Epithelial cell of alveolus of lung (primary cell): ENCODE data around the gene MYO3A. TPM values are rescaled to one million over a fixed set of nuclear protein-coding genes. Genes with fewer than 3 reads are reported as not detected.

Experiments used
- total RNA-seq: library from RNA; depleted of rRNA; stranded (reverse); fragments of >200 nt; gene quantifications from 2 replicates; pipeline ENCODE4 v1.2.1, GENCODE V29; 2015

MYO3A gene, protein sequence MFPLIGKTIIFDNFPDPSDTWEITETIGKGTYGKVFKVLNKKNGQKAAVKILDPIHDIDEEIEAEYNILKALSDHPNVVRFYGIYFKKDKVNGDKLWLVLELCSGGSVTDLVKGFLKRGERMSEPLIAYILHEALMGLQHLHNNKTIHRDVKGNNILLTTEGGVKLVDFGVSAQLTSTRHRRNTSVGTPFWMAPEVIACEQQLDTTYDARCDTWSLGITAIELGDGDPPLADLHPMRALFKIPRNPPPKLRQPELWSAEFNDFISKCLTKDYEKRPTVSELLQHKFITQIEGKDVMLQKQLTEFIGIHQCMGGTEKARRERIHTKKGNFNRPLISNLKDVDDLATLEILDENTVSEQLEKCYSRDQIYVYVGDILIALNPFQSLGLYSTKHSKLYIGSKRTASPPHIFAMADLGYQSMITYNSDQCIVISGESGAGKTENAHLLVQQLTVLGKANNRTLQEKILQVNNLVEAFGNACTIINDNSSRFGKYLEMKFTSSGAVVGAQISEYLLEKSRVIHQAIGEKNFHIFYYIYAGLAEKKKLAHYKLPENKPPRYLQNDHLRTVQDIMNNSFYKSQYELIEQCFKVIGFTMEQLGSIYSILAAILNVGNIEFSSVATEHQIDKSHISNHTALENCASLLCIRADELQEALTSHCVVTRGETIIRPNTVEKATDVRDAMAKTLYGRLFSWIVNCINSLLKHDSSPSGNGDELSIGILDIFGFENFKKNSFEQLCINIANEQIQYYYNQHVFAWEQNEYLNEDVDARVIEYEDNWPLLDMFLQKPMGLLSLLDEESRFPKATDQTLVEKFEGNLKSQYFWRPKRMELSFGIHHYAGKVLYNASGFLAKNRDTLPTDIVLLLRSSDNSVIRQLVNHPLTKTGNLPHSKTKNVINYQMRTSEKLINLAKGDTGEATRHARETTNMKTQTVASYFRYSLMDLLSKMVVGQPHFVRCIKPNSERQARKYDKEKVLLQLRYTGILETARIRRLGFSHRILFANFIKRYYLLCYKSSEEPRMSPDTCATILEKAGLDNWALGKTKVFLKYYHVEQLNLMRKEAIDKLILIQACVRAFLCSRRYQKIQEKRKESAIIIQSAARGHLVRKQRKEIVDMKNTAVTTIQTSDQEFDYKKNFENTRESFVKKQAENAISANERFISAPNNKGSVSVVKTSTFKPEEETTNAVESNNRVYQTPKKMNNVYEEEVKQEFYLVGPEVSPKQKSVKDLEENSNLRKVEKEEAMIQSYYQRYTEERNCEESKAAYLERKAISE (N-terminal part only)
- not detected in 2 replicates for total RNA-seq

GRCh38 chr10:25933653-25934608 is at the start of gene MYO3A:
MYO3A (plus strand) TSS chr10:25934229; CDS start chr10:25952111, 17,882 bp downstream.

DNA sequence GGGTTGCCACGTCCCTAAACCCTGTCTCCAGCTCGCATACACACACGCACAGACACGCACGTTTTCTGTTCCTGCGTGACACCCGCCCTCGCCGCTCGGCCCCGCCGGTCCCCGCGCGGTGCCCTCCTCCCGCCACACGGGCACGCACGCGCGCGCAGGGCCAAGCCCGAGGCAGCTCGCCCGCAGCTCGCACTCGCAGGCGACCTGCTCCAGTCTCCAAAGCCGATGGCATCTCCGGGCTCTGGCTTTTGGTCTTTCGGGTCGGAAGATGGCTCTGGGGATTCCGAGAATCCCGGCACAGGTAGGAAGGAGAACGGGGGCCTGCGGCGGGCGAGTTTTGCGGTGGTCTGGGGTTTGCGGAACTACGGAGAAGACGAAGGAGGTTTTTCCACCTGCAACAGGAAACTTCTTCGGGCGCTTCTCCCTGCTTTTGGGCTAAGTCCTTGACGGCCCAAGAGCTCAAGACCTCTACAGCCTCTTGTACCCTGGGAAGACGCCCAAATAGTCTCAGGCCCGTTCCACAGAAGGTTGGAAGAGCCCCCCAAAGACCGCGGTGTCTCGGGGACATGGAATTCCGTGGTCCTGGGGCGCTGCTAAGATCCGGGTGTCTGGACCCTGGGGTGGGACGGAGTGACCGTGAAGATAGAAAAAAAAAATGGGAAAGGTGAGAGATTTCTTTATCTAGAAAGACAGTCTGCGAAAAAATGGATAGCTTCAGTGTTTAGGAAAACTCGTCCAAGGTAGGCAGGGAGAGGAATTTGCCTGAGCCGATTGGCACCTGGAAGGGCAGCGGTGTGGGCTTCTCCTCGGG is 282.8 kb downstream of the MYO3A start, which contains the start of gene GAD2:
TSS of gene GAD2 (plus strand) at position 190 of the 811 bp plus-strand sequence. CDS start at position 226, 36 bp downstream.

